Measurements from ENCODE around the gene CLPX.

- TF ChIP-seq CTCF (IDR thresholded peaks at IDR 0.05): no peak
- no peak for TF ChIP-seq POLR2A (IDR thresholded peaks at IDR 0.05)
Observed at GRCh38 chr15:65105038-65105437, 80.1 kb downstream of the CLPX start.

Data from prostate gland (tissue), 2 donors.